Spleen (tissue), 7 donors: ENCODE data around the gene THSD4.

Source experiments
- POLR2AphosphoS5 ChIP-seq, 3 donors: sonication (generic); formaldehyde crosslinking; IDR thresholded peaks; one replicate each; pipeline ENCODE4 v1.5.1; 2017; ENCODE audit warnings: antibody characterized with exemption in 3 of 3
- TF ChIP-seq, protein P1 (sequence below), 11 experiments: fragments of 200-600 bp in 7 of 11; fragments of 450-650 bp in 4 of 11; sonication (generic) in 4 of 11; IDR thresholded peaks in 8 of 11; conservative IDR thresholded peaks in 3 of 11; 1 replicate in 7 of 11; 2 replicates in 4 of 11; pipeline versions ENCODE4 v1.4.0 to v1.8.0; 2016 to 2021; ENCODE audit warnings: antibody characterized with exemption in 11 of 11, inconsistent platforms in 4 of 11, mild to moderate bottlenecking in 1 of 11
- donor health status: DM: no; HTN: no; CAD: no; lungs with moderate emphysema.
- donor health status: DM: no; HTN: no; CAD: no.
- donor health status: DM: no; HTN: no; CAD: no.

GRCh38 chr15:71730277-71731144 lies 615.2 kb downstream of the THSD4 start:
- TF ChIP-seq, protein P1, sequence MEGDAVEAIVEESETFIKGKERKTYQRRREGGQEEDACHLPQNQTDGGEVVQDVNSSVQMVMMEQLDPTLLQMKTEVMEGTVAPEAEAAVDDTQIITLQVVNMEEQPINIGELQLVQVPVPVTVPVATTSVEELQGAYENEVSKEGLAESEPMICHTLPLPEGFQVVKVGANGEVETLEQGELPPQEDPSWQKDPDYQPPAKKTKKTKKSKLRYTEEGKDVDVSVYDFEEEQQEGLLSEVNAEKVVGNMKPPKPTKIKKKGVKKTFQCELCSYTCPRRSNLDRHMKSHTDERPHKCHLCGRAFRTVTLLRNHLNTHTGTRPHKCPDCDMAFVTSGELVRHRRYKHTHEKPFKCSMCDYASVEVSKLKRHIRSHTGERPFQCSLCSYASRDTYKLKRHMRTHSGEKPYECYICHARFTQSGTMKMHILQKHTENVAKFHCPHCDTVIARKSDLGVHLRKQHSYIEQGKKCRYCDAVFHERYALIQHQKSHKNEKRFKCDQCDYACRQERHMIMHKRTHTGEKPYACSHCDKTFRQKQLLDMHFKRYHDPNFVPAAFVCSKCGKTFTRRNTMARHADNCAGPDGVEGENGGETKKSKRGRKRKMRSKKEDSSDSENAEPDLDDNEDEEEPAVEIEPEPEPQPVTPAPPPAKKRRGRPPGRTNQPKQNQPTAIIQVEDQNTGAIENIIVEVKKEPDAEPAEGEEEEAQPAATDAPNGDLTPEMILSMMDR (IDR thresholded peaks at IDR 0.05 in 8 of 11, conservative IDR thresholded peaks at IDR 0.05 in 3 of 11), result peak in 10 of 11 experiments; percentile 8 to 75 (median 63)
- no peak for TF ChIP-seq POLR2AphosphoS5 (IDR thresholded peaks at IDR 0.05)
